GM23338 (cell line): Measurements from ENCODE around the gene FAM117B. TPM values are rescaled to one million over a fixed set of nuclear protein-coding genes. Genes with fewer than 3 reads are reported as not detected.
"Not testable (repeated sequence)": the region's sequence is repeated elsewhere in the genome, so short reads cannot be mapped to it uniquely, and the experiment has no call there.

ENCODE experiments used
- ATAC-seq: fragments of 200-7000 bp; cut with Tn5 transposase; 3 replicates; pipeline ENCODE4 v1.9.1; 2020
- DNase-seq: peaks from one replicate; pipeline ENCODE4 v3.0.0-alpha.2; 2015; ENCODE audit warnings: low spot score
- H2AFZ ChIP-seq: fragments of 200-600 bp; sonication (generic); 2 replicates; pipeline ENCODE4 v1.8.0; 2016; ENCODE audit warnings: antibody characterized with exemption, mild to moderate bottlenecking, moderate library complexity
- H3F3A ChIP-seq: fragments of 200-600 bp; sonication (generic); replicated peaks from 2 replicates; pipeline ENCODE4 v1.8.0; 2017; ENCODE audit warnings: antibody characterized with exemption, mixed run types, low read depth
- H3K27ac ChIP-seq: fragments of 200-600 bp; sonication (generic); 2 replicates; pipeline ENCODE4 v1.6.1; 2016; ENCODE audit warnings: low read depth
- H3K27me3 ChIP-seq: fragments of 200-600 bp; sonication (generic); 2 replicates; pipeline ENCODE4 v1.8.0; 2016; ENCODE audit warnings: mild to moderate bottlenecking, mixed run types, moderate library complexity; ENCODE audit not compliant: insufficient read depth
- H3K36me3 ChIP-seq: fragments of 200-600 bp; sonication (generic); 2 replicates; pipeline ENCODE4 v1.8.0; 2016; ENCODE audit warnings: mild to moderate bottlenecking; ENCODE audit not compliant: insufficient read depth
- H3K4me1 ChIP-seq: fragments of 200-600 bp; sonication (generic); 2 replicates; pipeline ENCODE4 v1.8.0; 2016; ENCODE audit warnings: mild to moderate bottlenecking, moderate library complexity; ENCODE audit not compliant: insufficient read depth
- H3K4me2 ChIP-seq: fragments of 200-600 bp; sonication (generic); 2 replicates; pipeline ENCODE4 v1.7.1; 2017; ENCODE audit warnings: mixed run types
- H3K4me3 ChIP-seq: fragments of 200-600 bp; sonication (generic); 2 replicates; pipeline ENCODE4 v1.6.1; 2016; ENCODE audit warnings: mixed run types
- H3K79me2 ChIP-seq: fragments of 200-600 bp; sonication (generic); replicated peaks from 2 replicates; pipeline ENCODE4 v1.8.0; 2017; ENCODE audit warnings: mild to moderate bottlenecking; ENCODE audit not compliant: insufficient read depth
- H3K9me2 ChIP-seq: fragments of 200-600 bp; sonication (generic); 2 replicates; pipeline ENCODE4 v1.8.0; 2017; ENCODE audit not compliant: insufficient read depth
- H4K20me1 ChIP-seq: fragments of 200-600 bp; sonication (generic); replicated peaks from 2 replicates; pipeline ENCODE4 v1.8.0; 2017; ENCODE audit warnings: mild to moderate bottlenecking; ENCODE audit not compliant: insufficient read depth
- H3K27ac Mint-ChIP-seq: 2 replicates; pipeline ENCODE4 v1.8.0; 2020; ENCODE audit warnings: inconsistent platforms, mild to moderate bottlenecking, moderate library complexity, mixed read lengths
- H3K27me3 Mint-ChIP-seq: 3 replicates; pipeline ENCODE4 v1.8.0; 2022; ENCODE audit warnings: low read depth, mild to moderate bottlenecking, moderate library complexity, mixed read lengths, inconsistent platforms; ENCODE audit not compliant: insufficient read depth, poor library complexity
- H3K36me3 Mint-ChIP-seq: 3 replicates; pipeline ENCODE4 v1.8.0; 2021; ENCODE audit warnings: low read depth, mild to moderate bottlenecking, inconsistent platforms, moderate library complexity, mixed read lengths
- H3K4me1 Mint-ChIP-seq: 3 replicates; pipeline ENCODE4 v1.8.0; 2020; ENCODE audit warnings: mild to moderate bottlenecking, inconsistent platforms, mixed read lengths
- H3K4me3 Mint-ChIP-seq: 3 replicates; pipeline ENCODE4 v1.8.0; 2021; ENCODE audit warnings: moderate library complexity, mild to moderate bottlenecking, inconsistent platforms, mixed read lengths
- H3K9me3 Mint-ChIP-seq: 3 replicates; pipeline ENCODE4 v1.8.0; 2020; ENCODE audit warnings: moderate library complexity, mild to moderate bottlenecking, inconsistent platforms, mixed read lengths
- EZH2 ChIP-seq: fragments of 200-600 bp; sonication (generic); IDR thresholded peaks from one replicate; pipeline ENCODE4 v1.8.0; 2017; ENCODE audit warnings: antibody characterized with exemption, mild to moderate bottlenecking, low read depth; ENCODE audit not compliant: unreplicated experiment
- EZH2phosphoT487 ChIP-seq: fragments of 200-600 bp; sonication (generic); IDR thresholded peaks from one replicate; pipeline ENCODE4 v1.8.1; 2018; ENCODE audit warnings: antibody characterized with exemption; ENCODE audit not compliant: unreplicated experiment
- JUNB ChIP-seq: IDR thresholded peaks from one replicate; pipeline ENCODE4 v1.6.1; 2016; ENCODE audit warnings: antibody characterized with exemption; ENCODE audit not compliant: unreplicated experiment
- STAT1 ChIP-seq: IDR thresholded peaks from one replicate; pipeline ENCODE4 v1.6.1; 2016; ENCODE audit warnings: antibody characterized with exemption; ENCODE audit not compliant: unreplicated experiment
- ZNF114 ChIP-seq: fragments of 250-450 bp; sonication (Bioruptor Pico); IDR thresholded peaks from 2 replicates; pipeline ENCODE4 v1.5.0; 2020; ENCODE audit warnings: mild to moderate bottlenecking, moderate library complexity
- ZNF462 ChIP-seq: fragments of 250-450 bp; sonication (Bioruptor Pico); IDR thresholded peaks from 2 replicates; pipeline ENCODE4 v1.5.0; 2020; ENCODE audit warnings: mild to moderate bottlenecking, moderate library complexity
- polyA plus RNA-seq: library from polyadenylated mRNA; unstranded; fragments of >200 nt; fragmentation: Nextera tagmentation; extraction: Ambion mirVana; gene quantifications from 2 replicates; pipeline ENCODE4 v1.2.1, GENCODE V29; 2016
- total RNA-seq: library from RNA; depleted of rRNA; stranded (reverse); fragments of >200 nt; shearing (Covaris generic); gene quantifications from 2 replicates; pipeline ENCODE4 v1.2.3, GENCODE V29; 2014

The FAM117B gene
- total and polyA plus RNA-seq, 2 experiments from 2014 or later = 8.4 to 23.0 TPM

- TF ChIP-seq ZNF462 = no peak
- no peak for TF ChIP-seq EZH2phosphoT487
- TF ChIP-seq JUNB = no peak
- no peak for TF ChIP-seq EZH2
- TF ChIP-seq STAT1 = no peak
- TF ChIP-seq ZNF114 = no peak
These were observed 70.8 kb downstream of the FAM117B start (continued) for GRCh38 chr2:202705446-202706020.

DNA sequence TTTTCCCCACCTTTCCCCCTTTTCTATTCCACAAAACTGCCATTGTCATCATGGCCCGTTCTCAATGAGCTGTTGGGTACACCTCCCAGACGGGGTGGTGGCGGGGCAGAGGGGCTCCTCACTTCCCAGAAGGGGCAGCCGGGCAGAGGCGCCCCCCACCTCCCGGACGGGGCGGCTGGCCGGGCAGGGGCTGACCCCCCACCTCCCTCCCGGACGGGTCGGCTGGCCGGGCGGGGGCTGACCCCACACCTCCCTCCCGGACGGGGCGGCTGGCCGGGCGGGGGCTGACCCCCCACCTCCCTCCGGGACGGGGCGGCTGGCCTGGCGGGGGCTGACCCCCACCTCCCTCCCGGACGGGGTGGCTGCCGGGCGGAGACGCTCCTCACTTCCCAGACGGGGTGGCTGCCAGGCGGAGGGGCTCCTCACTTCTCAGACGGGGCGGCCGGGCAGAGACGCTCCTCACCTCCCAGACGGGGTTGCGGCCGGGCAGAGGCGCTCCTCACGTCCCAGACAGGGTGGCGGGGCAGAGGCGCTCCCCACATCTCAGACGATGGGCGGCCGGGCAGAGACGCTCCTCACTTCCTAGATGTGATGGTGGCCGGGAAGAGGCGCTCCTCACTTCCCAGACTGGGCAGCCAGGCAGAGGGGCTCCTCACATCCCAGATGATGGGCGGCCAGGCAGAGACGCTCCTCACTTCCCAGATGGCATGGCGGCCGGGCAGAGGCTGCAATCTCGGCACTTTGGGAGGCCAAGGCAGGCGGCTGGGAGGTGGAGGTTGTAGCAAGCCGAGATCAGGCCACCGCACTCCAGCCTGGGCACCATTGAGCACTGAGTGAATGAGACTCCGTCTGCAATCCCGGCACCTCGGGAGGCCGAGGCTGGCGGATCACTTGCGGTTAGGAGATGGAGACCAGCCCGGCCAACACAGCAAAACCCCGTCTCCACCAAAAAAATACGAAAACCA is 80.5 kb downstream of the FAM117B start:
- H3K9me2 ChIP-seq, H3K27ac ChIP-seq, H3K4me1 ChIP-seq, H3K4me3 Mint-ChIP-seq, H3K36me3 ChIP-seq, H3K27me3 ChIP-seq, ATAC-seq, DNase-seq, H3K27ac Mint-ChIP-seq, H2AFZ ChIP-seq, H3K4me3 ChIP-seq, H3F3A ChIP-seq, H4K20me1 ChIP-seq, H3K27me3 Mint-ChIP-seq, H3K4me2 ChIP-seq, H3K4me1 Mint-ChIP-seq: not testable (repeated sequence)
- Mint-ChIP-seq H3K36me3 (peaks cover 33% of the 10 kb centered on the region), H3K9me3 (peaks cover 42% of the 10 kb centered on the region)
- peaks cover 78% of the 10 kb centered on the region for H3K79me2 ChIP-seq
